ENCODE data around the gene ADGRG4. TPM values are rescaled to one million over a fixed set of nuclear protein-coding genes. Genes with fewer than 3 reads are reported as not detected.
A peak's percentile ranks its signal among the peaks of the same experiment; 100 is the strongest.

ADGRG4 gene
- total RNA-seq, 1 experiment from 2014 or later: not detected

DNA sequence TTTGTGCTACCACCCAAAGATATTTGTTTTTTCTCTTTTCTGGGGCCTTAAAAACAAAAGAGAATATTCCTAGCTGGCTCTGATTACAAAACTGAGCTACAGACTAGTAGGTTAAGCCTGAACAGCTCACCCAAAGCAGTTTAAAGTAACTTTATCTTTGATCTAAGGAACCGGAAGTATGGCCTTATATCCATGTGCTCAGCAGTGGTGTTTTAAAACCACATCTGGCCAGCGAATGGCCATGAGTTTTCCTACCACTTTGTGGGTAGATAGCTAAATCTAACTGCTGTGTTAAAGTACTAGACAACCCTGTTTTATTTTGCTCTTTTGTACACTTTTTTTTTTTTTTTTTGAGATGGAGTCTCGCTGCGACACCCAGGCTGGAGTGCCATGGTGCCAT, 24.6 kb downstream of the ADGRG4 start (continued):
- TF ChIP-seq, protein P1, sequence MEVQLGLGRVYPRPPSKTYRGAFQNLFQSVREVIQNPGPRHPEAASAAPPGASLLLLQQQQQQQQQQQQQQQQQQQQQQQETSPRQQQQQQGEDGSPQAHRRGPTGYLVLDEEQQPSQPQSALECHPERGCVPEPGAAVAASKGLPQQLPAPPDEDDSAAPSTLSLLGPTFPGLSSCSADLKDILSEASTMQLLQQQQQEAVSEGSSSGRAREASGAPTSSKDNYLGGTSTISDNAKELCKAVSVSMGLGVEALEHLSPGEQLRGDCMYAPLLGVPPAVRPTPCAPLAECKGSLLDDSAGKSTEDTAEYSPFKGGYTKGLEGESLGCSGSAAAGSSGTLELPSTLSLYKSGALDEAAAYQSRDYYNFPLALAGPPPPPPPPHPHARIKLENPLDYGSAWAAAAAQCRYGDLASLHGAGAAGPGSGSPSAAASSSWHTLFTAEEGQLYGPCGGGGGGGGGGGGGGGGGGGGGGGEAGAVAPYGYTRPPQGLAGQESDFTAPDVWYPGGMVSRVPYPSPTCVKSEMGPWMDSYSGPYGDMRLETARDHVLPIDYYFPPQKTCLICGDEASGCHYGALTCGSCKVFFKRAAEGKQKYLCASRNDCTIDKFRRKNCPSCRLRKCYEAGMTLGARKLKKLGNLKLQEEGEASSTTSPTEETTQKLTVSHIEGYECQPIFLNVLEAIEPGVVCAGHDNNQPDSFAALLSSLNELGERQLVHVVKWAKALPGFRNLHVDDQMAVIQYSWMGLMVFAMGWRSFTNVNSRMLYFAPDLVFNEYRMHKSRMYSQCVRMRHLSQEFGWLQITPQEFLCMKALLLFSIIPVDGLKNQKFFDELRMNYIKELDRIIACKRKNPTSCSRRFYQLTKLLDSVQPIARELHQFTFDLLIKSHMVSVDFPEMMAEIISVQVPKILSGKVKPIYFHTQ (CRISPR knock-in tag; IDR thresholded peaks at IDR 0.05): no peak
- no peak for TF ChIP-seq KAT7 (CRISPR knock-in tag; IDR thresholded peaks at IDR 0.05; ENCODE audit: borderline replicate concordance)

DNA sequence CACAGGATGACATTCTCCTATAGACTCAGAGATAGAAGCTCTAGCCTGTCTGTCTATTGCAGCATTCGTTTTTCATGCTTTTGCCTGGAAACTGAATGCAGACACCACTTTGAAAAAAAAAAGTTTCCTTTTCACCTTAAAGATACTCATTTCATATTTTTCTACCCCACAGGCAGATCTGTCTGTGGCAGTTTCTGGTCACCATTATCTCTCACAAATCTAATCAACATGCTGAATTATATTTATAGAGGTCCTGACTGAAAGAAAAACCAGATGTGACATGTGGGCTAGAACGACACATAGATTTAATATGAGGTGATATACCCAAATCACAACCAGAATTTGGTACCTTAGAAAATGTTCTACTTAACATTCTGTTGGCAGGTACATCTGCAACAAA, 28.2 kb downstream of the ADGRG4 start:
- no peaks in the 10 kb centered on the region for H3K36me3 Mint-ChIP-seq
- no peaks in the 10 kb centered on the region; the same call in 1 of the 2 replicates for H3K27me3 Mint-ChIP-seq (ENCODE audit: low read depth)
- CTCF ChIA-PET: no interaction called here
- no peak overlapping the region for H3K4me3 Mint-ChIP-seq
- DNase-seq (ENCODE audit: low spot score) (no peak), ATAC-seq (no peak)
- TF ChIP-seq KAT7 (CRISPR knock-in tag; IDR thresholded peaks at IDR 0.05; ENCODE audit: borderline replicate concordance) (no peak), FOXP1 (CRISPR knock-in tag; IDR thresholded peaks at IDR 0.05; ENCODE audit: borderline replicate concordance) (no peak), ZNF416 (CRISPR knock-in tag; IDR thresholded peaks at IDR 0.05) (no peak), ZNF263 (CRISPR knock-in tag; IDR thresholded peaks at IDR 0.05; ENCODE audit: low read depth) (no peak), ZNF532 (CRISPR knock-in tag; IDR thresholded peaks at IDR 0.05; ENCODE audit: borderline replicate concordance) (no peak), TP53 (CRISPR knock-in tag; IDR thresholded peaks at IDR 0.05) (no peak), GTF2I (CRISPR knock-in tag; conservative IDR thresholded peaks at IDR 0.05) (no peak), ATF6 (CRISPR knock-in tag; IDR thresholded peaks at IDR 0.05) (no peak), SMAD4 (CRISPR knock-in tag; IDR thresholded peaks at IDR 0.05) (no peak)
- H3K4me1 Mint-ChIP-seq: no peaks in the 10 kb centered on the region
- no peaks in the 10 kb centered on the region for H3K9me3 Mint-ChIP-seq
- POLR2A ChIA-PET: no interaction called here
- H3K27ac Mint-ChIP-seq: no peak overlapping the region

- Mint-ChIP-seq H3K9me3 (no peaks in the 10 kb centered on the region), H3K4me3 (no peak overlapping the region), H3K27me3 (ENCODE audit: low read depth) (peaks cover 3% of the 10 kb centered on the region; the same call in 1 of the 2 replicates), H3K27ac (no peak overlapping the region), H3K36me3 (no peaks in the 10 kb centered on the region), H3K4me1 (no peaks in the 10 kb centered on the region)
- ChIA-PET POLR2A (no interaction called here), CTCF (interaction anchor here (1.1 to 1.2 kb wide), 2 partner anchors 10 to 49 kb away, joined by 3 read pairs; no protein-coding TSS in a partner anchor)
- TF ChIP-seq JAZF1 (CRISPR knock-in tag; IDR thresholded peaks at IDR 0.05) (no peak), ESRRA (CRISPR knock-in tag; IDR thresholded peaks at IDR 0.05; ENCODE audit: borderline replicate concordance) (no peak)
- TF ChIP-seq, protein P2, sequence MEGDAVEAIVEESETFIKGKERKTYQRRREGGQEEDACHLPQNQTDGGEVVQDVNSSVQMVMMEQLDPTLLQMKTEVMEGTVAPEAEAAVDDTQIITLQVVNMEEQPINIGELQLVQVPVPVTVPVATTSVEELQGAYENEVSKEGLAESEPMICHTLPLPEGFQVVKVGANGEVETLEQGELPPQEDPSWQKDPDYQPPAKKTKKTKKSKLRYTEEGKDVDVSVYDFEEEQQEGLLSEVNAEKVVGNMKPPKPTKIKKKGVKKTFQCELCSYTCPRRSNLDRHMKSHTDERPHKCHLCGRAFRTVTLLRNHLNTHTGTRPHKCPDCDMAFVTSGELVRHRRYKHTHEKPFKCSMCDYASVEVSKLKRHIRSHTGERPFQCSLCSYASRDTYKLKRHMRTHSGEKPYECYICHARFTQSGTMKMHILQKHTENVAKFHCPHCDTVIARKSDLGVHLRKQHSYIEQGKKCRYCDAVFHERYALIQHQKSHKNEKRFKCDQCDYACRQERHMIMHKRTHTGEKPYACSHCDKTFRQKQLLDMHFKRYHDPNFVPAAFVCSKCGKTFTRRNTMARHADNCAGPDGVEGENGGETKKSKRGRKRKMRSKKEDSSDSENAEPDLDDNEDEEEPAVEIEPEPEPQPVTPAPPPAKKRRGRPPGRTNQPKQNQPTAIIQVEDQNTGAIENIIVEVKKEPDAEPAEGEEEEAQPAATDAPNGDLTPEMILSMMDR (IDR thresholded peaks at IDR 0.05): peak; percentile 19; the same call in 1 of the 2 replicates
- TF ChIP-seq, protein P1 (CRISPR knock-in tag; IDR thresholded peaks at IDR 0.05): no peak
- no peak for ATAC-seq
- DNase-seq (ENCODE audit: low spot score): no peak
Measured at GRCh38 chrX:136336623-136337022, 35.9 kb downstream of the ADGRG4 start.

Measured in WTC11 (cell line).